Uterus (tissue), 2 donors: ENCODE results near the gene CDS2.

ENCODE experiments used
- POLR2A ChIP-seq, 2 donors: fragments of 450-650 bp; IDR thresholded peaks; one replicate each; pipeline ENCODE4 v1.6.1; 2016; ENCODE audit warnings: antibody characterized with exemption in 2 of 2, mild to moderate bottlenecking in 1 of 2, moderate library complexity in 1 of 2
- TF ChIP-seq, protein P1 (sequence below), 4 experiments: fragments of 200-600 bp in 2 of 4; fragments of 450-650 bp in 2 of 4; sonication (generic) in 2 of 4; IDR thresholded peaks; one replicate each; pipeline ENCODE4 v1.5.1; 2016 to 2019; ENCODE audit warnings: antibody characterized with exemption in 4 of 4, mild to moderate bottlenecking in 2 of 4, moderate library complexity in 1 of 4

DNA sequence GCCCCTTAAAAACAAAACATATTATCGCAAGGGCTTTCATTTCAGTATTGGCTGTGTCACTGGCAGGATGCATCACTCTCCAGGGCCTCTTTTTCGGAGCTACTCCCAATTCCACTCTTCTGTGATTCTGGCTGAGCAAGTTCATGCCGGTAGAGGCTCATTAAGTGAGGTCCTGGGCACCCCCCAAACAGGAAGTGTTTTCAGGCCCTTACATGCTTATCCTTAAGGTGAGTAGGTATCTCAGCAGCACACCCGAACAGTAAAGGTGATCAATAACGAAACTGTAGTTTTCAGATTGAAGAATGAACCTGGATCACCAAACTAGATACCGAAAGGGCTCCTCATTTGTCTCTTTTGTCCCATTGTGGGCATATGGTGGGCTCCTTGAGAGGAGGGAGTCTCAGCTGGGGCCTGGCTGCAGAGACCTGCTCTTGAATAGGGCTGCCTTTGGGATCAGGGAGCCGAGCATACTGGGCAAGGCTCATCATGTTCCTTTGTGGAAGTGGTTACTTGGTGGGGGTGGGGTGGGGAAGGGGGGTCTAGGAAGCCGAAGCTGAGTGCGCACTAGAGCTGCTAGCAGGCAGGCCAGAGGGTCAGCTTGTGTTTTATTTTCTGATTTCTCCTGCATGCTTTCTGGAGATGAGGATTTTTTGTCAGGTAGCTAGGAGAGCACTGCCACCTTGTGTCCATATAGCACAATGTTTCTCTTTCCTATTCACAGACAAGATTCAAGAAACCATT, 65.2 kb downstream of the CDS2 start:
- TF ChIP-seq POLR2A (IDR thresholded peaks at IDR 0.05), result no peak
- TF ChIP-seq, protein P1, sequence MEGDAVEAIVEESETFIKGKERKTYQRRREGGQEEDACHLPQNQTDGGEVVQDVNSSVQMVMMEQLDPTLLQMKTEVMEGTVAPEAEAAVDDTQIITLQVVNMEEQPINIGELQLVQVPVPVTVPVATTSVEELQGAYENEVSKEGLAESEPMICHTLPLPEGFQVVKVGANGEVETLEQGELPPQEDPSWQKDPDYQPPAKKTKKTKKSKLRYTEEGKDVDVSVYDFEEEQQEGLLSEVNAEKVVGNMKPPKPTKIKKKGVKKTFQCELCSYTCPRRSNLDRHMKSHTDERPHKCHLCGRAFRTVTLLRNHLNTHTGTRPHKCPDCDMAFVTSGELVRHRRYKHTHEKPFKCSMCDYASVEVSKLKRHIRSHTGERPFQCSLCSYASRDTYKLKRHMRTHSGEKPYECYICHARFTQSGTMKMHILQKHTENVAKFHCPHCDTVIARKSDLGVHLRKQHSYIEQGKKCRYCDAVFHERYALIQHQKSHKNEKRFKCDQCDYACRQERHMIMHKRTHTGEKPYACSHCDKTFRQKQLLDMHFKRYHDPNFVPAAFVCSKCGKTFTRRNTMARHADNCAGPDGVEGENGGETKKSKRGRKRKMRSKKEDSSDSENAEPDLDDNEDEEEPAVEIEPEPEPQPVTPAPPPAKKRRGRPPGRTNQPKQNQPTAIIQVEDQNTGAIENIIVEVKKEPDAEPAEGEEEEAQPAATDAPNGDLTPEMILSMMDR (IDR thresholded peaks at IDR 0.05), result peak; percentile 65 to 89 (median 79)
